IMR-90 (cell line): Measurements from ENCODE around the gene COPS7B. TPM values are rescaled to one million over a fixed set of nuclear protein-coding genes. Genes with fewer than 3 reads are reported as not detected.

Source experiments
- ATAC-seq: fragments of 200-7000 bp; cut with Tn5 transposase; 2 replicates; pipeline ENCODE4 v1.9.1; 2020; ENCODE audit warnings: low read depth, mild to moderate bottlenecking, moderate library complexity
- BruUV-seq: library from RNA; stranded (reverse); fragments of 400-500 nt; replicated peaks from 2 replicates; lab custom pipeline; 2021; lab: Mats Ljungman, UMichigan
- CTCF ChIA-PET: fragments of 300-600 bp; formaldehyde crosslinking; extraction: SDS; loops from one replicate; lab custom pipeline; 2021; ENCODE audit warnings: antibody characterized with exemption; lab: Yijun Ruan, JAX
- POLR2A ChIA-PET: fragments of 300-600 bp; sonication (Branson Sonifier 250); formaldehyde crosslinking; loops from one replicate; lab custom pipeline; 2022; ENCODE audit warnings: antibody characterized with exemption; ENCODE audit not compliant: unreplicated experiment; lab: Charles Lee
- DNase-seq: peaks from one replicate; pipeline ENCODE4 v3.0.0; 2013
- H2AFZ ChIP-seq: replicated peaks from 2 replicates; pipeline ENCODE3; 2013; ENCODE audit warnings: low read length, mild to moderate bottlenecking; ENCODE audit not compliant: poor library complexity
- H2AK5ac ChIP-seq: 2 replicates; pipeline ENCODE4 v1.6.1; 2013; ENCODE audit warnings: low read depth, low read length, inconsistent platforms
- H2AK9ac ChIP-seq: replicated peaks from 2 replicates; pipeline ENCODE3; 2013; ENCODE audit warnings: mild to moderate bottlenecking, low read depth, low read length, moderate library complexity; ENCODE audit not compliant: poor library complexity
- H2BK120ac ChIP-seq: 2 replicates; pipeline ENCODE4 v1.6.1; 2013; ENCODE audit warnings: low read depth, low read length, inconsistent platforms
- H2BK15ac ChIP-seq: 3 replicates; pipeline ENCODE4 v1.6.1; 2013; ENCODE audit warnings: low read depth, low read length, inconsistent platforms
- H2BK20ac ChIP-seq: 2 replicates; pipeline ENCODE4 v1.6.1; 2013; ENCODE audit warnings: low read depth, mild to moderate bottlenecking, inconsistent platforms, low read length, moderate library complexity
- H2BK5ac ChIP-seq: 2 replicates; pipeline ENCODE4 v1.6.1; 2013; ENCODE audit warnings: mild to moderate bottlenecking, low read depth, low read length, inconsistent platforms; ENCODE audit not compliant: poor library complexity, severe bottlenecking
- H3K14ac ChIP-seq: replicated peaks from 2 replicates; pipeline ENCODE4 v1.6.1; 2013; ENCODE audit warnings: low read depth, low read length, inconsistent platforms
- H3K18ac ChIP-seq: 2 replicates; pipeline ENCODE4 v1.6.1; 2013; ENCODE audit warnings: low read depth, low read length, control low read depth
- H3K23ac ChIP-seq: 2 replicates; pipeline ENCODE4 v1.6.1; 2013; ENCODE audit warnings: low read depth, low read length, inconsistent platforms
- H3K27ac ChIP-seq: 2 replicates; pipeline ENCODE4 v1.5.1; 2013; ENCODE audit warnings: mild to moderate bottlenecking, control low read depth, low read length; ENCODE audit not compliant: insufficient read depth
- H3K27me3 ChIP-seq: 2 replicates; pipeline ENCODE4 v1.6.1; 2013; ENCODE audit warnings: low read length; ENCODE audit not compliant: control insufficient read depth, insufficient read depth
- H3K36me3 ChIP-seq: 2 replicates; pipeline ENCODE4 v1.6.1; 2013; ENCODE audit warnings: low read length, mixed read lengths; ENCODE audit not compliant: control insufficient read depth, insufficient read depth
- H3K4ac ChIP-seq: 2 replicates; pipeline ENCODE4 v1.6.1; 2013; ENCODE audit warnings: low read depth, low read length, inconsistent platforms
- H3K4me1 ChIP-seq: 2 replicates; pipeline ENCODE4 v1.6.1; 2013; ENCODE audit warnings: low read length, mixed read lengths; ENCODE audit not compliant: control insufficient read depth, insufficient read depth
- H3K4me2 ChIP-seq: 2 replicates; pipeline ENCODE4 v1.6.1; 2013; ENCODE audit warnings: low read depth, mild to moderate bottlenecking, control low read depth, low read length, moderate library complexity
- H3K4me3 ChIP-seq: 2 replicates; pipeline ENCODE4 v1.5.1; 2013; ENCODE audit warnings: low read depth, mild to moderate bottlenecking, control low read depth, low read length, moderate library complexity; ENCODE audit not compliant: insufficient read depth
- H3K56ac ChIP-seq: 2 replicates; pipeline ENCODE4 v1.6.1; 2013; ENCODE audit warnings: low read length, inconsistent platforms; ENCODE audit not compliant: insufficient read depth; ENCODE audit errors: extremely low read depth
- H3K79me1 ChIP-seq, 2 experiments: 2 replicates each; pipeline ENCODE4 v1.6.1; 2013; ENCODE audit warnings: low read length in 2 of 2, inconsistent platforms in 1 of 2, low read depth in 1 of 2
- H3K9ac ChIP-seq: 2 replicates; pipeline ENCODE4 v1.6.1; 2013; ENCODE audit warnings: low read depth, low read length, control low read depth
- H3K9me1 ChIP-seq: 2 replicates; pipeline ENCODE4 v1.6.1; 2013; ENCODE audit warnings: low read length, inconsistent platforms; ENCODE audit not compliant: insufficient read depth
- H3K9me3 ChIP-seq: 2 replicates; pipeline ENCODE4 v1.6.1; 2013; ENCODE audit warnings: low read length; ENCODE audit not compliant: control insufficient read depth, insufficient read depth
- H4K20me1 ChIP-seq: 2 replicates; pipeline ENCODE4 v1.6.1; 2013; ENCODE audit warnings: low read length, inconsistent platforms; ENCODE audit not compliant: insufficient read depth
- H4K5ac ChIP-seq: 2 replicates; pipeline ENCODE4 v1.6.1; 2013; ENCODE audit warnings: mild to moderate bottlenecking, low read depth, low read length, control low read depth
- H4K8ac ChIP-seq, 2 experiments: 2 replicates each; pipeline ENCODE4 v1.6.1; 2013; ENCODE audit warnings: low read depth in 2 of 2, low read length in 2 of 2, control low read depth in 1 of 2, inconsistent platforms in 1 of 2
- H4K91ac ChIP-seq: 2 replicates; pipeline ENCODE4 v1.6.1; 2013; ENCODE audit warnings: low read depth, low read length, inconsistent platforms; ENCODE audit not compliant: insufficient read depth
- BHLHE40 ChIP-seq: fragments of 150-350 bp; IDR thresholded peaks from 2 replicates; pipeline ENCODE4 v1.6.1; 2016; ENCODE audit warnings: mild to moderate bottlenecking, low read depth, low read length
- CEBPB ChIP-seq: IDR thresholded peaks from 2 replicates; pipeline ENCODE4 v1.6.1; 2012; ENCODE audit warnings: low read depth, low read length, improper control_type of control experiment
- CHD1 ChIP-seq: IDR thresholded peaks from 2 replicates; pipeline ENCODE4 v1.6.1; 2012; ENCODE audit warnings: low read depth, low read length, improper control_type of control experiment
- FOS ChIP-seq: fragments of 150-350 bp; IDR thresholded peaks from 2 replicates; pipeline ENCODE4 v1.6.1; 2016; ENCODE audit warnings: low read depth, low read length
- MAZ ChIP-seq: IDR thresholded peaks from 2 replicates; pipeline ENCODE4 v1.6.1; 2012; ENCODE audit warnings: low read depth, mild to moderate bottlenecking, low read length, improper control_type of control experiment, moderate library complexity, borderline replicate concordance
- MXI1 ChIP-seq: IDR thresholded peaks from 2 replicates; pipeline ENCODE4 v1.6.1; 2012; ENCODE audit warnings: low read depth, mild to moderate bottlenecking, low read length, moderate library complexity, borderline replicate concordance
- NFE2L2 ChIP-seq: fragments of 150-350 bp; IDR thresholded peaks from 2 replicates; pipeline ENCODE4 v1.6.1; 2016; ENCODE audit warnings: low read depth, mild to moderate bottlenecking, low read length
- RAD21 ChIP-seq: IDR thresholded peaks from 2 replicates; pipeline ENCODE4 v1.6.1; 2012; ENCODE audit warnings: low read length, improper control_type of control experiment
- RCOR1 ChIP-seq: IDR thresholded peaks from 2 replicates; pipeline ENCODE4 v1.6.1; 2012; ENCODE audit warnings: mild to moderate bottlenecking, low read length, improper control_type of control experiment; ENCODE audit not compliant: insufficient replicate concordance
- RFX5 ChIP-seq: IDR thresholded peaks from 2 replicates; pipeline ENCODE4 v1.8.0; 2012; ENCODE audit warnings: low read depth, mild to moderate bottlenecking, low read length, moderate library complexity
- SMC3 ChIP-seq: fragments of 150-350 bp; IDR thresholded peaks from 2 replicates; pipeline ENCODE4 v1.6.1; 2016; ENCODE audit warnings: low read depth, mild to moderate bottlenecking, antibody characterized with exemption, low read length, moderate library complexity
- USF2 ChIP-seq: fragments of 150-350 bp; IDR thresholded peaks from 2 replicates; pipeline ENCODE4 v1.6.1; 2017; ENCODE audit warnings: mild to moderate bottlenecking, antibody characterized with exemption, low read length, low read depth
- WGBS, 2 experiments: methylation state at CpG; one replicate each; pipeline versions ENCODE4 v1.1.5 to v1.1.7; 2013; ENCODE audit warnings: missing lambda C conversion rate in 2 of 2; ENCODE audit not compliant: insufficient read length in 1 of 2; ENCODE audit errors: extremely low coverage in 2 of 2; 5-methylcytosine and 5-hydroxymethylcytosine counted together
- dilution Hi-C: fragments of 300-500 bp; cut with HindIII; formaldehyde crosslinking; loops from one replicate; pipeline ENCODE4 v1.14.3; 2018; ENCODE audit warnings: low sequenced_read_pairs; ENCODE audit not compliant: unreplicated experiment
- in situ Hi-C: fragments of 300-500 bp; cut with MboI; formaldehyde crosslinking; loops from 3 replicates; pipeline ENCODE4 v1.14.3; 2019; ENCODE audit warnings: low sequenced_read_pairs, inconsistent platforms, mixed read lengths
- intact Hi-C: fragments of 100-400 bp; cut with micrococcal nuclease; formaldehyde crosslinking; loops from 2 replicates; pipeline ENCODE4 v1.10.0; 2022
- polyA plus RNA-seq, 3 experiments: library from polyadenylated mRNA; depleted of rRNA; stranded (reverse); fragments of >200 nt; gene quantifications; 2 replicates each; pipeline ENCODE4 v1.2.3, GENCODE V29; 2012; ENCODE audit warnings: low replicate concordance in 1 of 3
- total RNA-seq: library from RNA; depleted of rRNA; stranded (reverse); fragments of >200 nt; gene quantifications from 2 replicates; pipeline ENCODE4 v1.2.3, GENCODE V29; 2012
- TF ChIP-seq, protein P1 (sequence below): fragments of 150-350 bp; IDR thresholded peaks from 2 replicates; pipeline ENCODE4 v1.6.1; 2016; ENCODE audit warnings: low read depth, mild to moderate bottlenecking, low read length, moderate library complexity, borderline replicate concordance
- TF ChIP-seq, protein P2 (sequence below): conservative IDR thresholded peaks from 2 replicates; pipeline ENCODE4 v1.5.1; 2012; ENCODE audit warnings: mild to moderate bottlenecking, low read depth, low read length, improper control_type of control experiment

Gene COPS7B
- total and polyA plus RNA-seq, 2 of the 4 experiments (the other 2 are of a cell fraction) = 23.1 to 54.1 TPM

- H3K4me3 ChIP-seq = no peak overlapping the region
- H2AK5ac ChIP-seq = no peak overlapping the region
- no peak overlapping the region for H2BK15ac ChIP-seq
- H3K4me1 ChIP-seq = no peaks in the 10 kb centered on the region
- H2AFZ ChIP-seq = no peak overlapping the region
- ChIA-PET CTCF (no interaction called here), POLR2A (no interaction called here)
- in situ Hi-C loops = no loop called here
- H2BK120ac ChIP-seq = no peak overlapping the region
- no peak overlapping the region for H4K91ac ChIP-seq
- H3K9me3 ChIP-seq = no peaks in the 10 kb centered on the region
- H4K20me1 ChIP-seq = no peaks in the 10 kb centered on the region
- no peaks in the 10 kb centered on the region for H3K9me1 ChIP-seq
- dilution Hi-C loops = no loop called here
- TF ChIP-seq RFX5 (no peak), USF2 (no peak), NFE2L2 (no peak), RCOR1 (no peak), FOS (no peak), CEBPB (no peak), MAZ (no peak), CHD1 (no peak), MXI1 (no peak), BHLHE40 (no peak), RAD21 (no peak), SMC3 (no peak)
- TF ChIP-seq, protein P1, sequence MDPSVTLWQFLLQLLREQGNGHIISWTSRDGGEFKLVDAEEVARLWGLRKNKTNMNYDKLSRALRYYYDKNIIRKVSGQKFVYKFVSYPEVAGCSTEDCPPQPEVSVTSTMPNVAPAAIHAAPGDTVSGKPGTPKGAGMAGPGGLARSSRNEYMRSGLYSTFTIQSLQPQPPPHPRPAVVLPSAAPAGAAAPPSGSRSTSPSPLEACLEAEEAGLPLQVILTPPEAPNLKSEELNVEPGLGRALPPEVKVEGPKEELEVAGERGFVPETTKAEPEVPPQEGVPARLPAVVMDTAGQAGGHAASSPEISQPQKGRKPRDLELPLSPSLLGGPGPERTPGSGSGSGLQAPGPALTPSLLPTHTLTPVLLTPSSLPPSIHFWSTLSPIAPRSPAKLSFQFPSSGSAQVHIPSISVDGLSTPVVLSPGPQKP = no peak
- TF ChIP-seq, protein P2, sequence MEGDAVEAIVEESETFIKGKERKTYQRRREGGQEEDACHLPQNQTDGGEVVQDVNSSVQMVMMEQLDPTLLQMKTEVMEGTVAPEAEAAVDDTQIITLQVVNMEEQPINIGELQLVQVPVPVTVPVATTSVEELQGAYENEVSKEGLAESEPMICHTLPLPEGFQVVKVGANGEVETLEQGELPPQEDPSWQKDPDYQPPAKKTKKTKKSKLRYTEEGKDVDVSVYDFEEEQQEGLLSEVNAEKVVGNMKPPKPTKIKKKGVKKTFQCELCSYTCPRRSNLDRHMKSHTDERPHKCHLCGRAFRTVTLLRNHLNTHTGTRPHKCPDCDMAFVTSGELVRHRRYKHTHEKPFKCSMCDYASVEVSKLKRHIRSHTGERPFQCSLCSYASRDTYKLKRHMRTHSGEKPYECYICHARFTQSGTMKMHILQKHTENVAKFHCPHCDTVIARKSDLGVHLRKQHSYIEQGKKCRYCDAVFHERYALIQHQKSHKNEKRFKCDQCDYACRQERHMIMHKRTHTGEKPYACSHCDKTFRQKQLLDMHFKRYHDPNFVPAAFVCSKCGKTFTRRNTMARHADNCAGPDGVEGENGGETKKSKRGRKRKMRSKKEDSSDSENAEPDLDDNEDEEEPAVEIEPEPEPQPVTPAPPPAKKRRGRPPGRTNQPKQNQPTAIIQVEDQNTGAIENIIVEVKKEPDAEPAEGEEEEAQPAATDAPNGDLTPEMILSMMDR = no peak
- no peak overlapping the region for H4K5ac ChIP-seq
- no peak overlapping the region for H3K56ac ChIP-seq
- H3K27ac ChIP-seq = no peak overlapping the region
- H2AK9ac ChIP-seq = no peak overlapping the region
- no peak overlapping the region for H3K9ac ChIP-seq
- intact Hi-C loops = no loop called here
- no CpG with 5 or more reads among the region's 2 CpGs for WGBS, 2 experiments
- H3K4ac ChIP-seq = no peak overlapping the region
- H3K14ac ChIP-seq = no peak overlapping the region
- H3K27me3 ChIP-seq = no peaks in the 10 kb centered on the region
- ATAC-seq (0 out of 2 replicates have a peak, but pooled peaks have one; percentile 29), DNase-seq (no peak)
- no peak overlapping the region for H4K8ac ChIP-seq
- H3K23ac ChIP-seq = no peak overlapping the region
- no peak overlapping the region for H3K18ac ChIP-seq
- no peaks in the 10 kb centered on the region for H3K36me3 ChIP-seq
- peaks cover 0 to 3% of the 10 kb centered on the region in 2 experiments; a peak in 1 of 4 replicates for H3K79me1 ChIP-seq
- H2BK5ac ChIP-seq = no peak overlapping the region
- H2BK20ac ChIP-seq = no peak overlapping the region
- BruUV-seq = no TSS peak
- no peak overlapping the region for H3K4me2 ChIP-seq
Measured at GRCh38 chr2:231752061-231752460, 34.2 kb upstream of the COPS7B start.
